ENCODE data around the gene AKT1S1. TPM values are rescaled to one million over a fixed set of nuclear protein-coding genes. Genes with fewer than 3 reads are reported as not detected.

Gene AKT1S1
- total RNA-seq, 1 experiment from 2014 or later, result 64.6 TPM

DNA sequence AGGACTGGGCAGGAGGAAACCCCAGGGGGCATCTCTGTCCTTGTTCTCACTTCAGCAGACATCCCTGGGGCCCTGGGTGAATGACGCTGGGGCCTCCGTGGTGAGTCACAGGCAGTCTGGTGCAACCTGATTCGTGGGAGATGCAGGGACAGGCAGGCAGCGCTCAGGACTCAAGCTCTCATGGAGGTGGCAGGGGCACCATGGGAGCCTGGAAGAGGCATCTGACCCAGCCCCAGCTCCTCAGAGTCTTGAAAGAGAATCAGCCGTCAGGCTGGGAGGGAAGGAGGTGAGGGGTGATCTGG lies 40.2 kb downstream of the AKT1S1 start:
- no peaks in the 10 kb centered on the region for H3K9me3 Mint-ChIP-seq (ENCODE audit: unreplicated experiment)
- H3K36me3 ChIP-seq (ENCODE audit: control insufficient read depth, insufficient read depth, low read length), result peaks cover 4% of the 10 kb centered on the region
- H3K27me3 Mint-ChIP-seq (ENCODE audit: insufficient read depth, unreplicated experiment), result no peaks in the 10 kb centered on the region
- TF ChIP-seq, protein P1, sequence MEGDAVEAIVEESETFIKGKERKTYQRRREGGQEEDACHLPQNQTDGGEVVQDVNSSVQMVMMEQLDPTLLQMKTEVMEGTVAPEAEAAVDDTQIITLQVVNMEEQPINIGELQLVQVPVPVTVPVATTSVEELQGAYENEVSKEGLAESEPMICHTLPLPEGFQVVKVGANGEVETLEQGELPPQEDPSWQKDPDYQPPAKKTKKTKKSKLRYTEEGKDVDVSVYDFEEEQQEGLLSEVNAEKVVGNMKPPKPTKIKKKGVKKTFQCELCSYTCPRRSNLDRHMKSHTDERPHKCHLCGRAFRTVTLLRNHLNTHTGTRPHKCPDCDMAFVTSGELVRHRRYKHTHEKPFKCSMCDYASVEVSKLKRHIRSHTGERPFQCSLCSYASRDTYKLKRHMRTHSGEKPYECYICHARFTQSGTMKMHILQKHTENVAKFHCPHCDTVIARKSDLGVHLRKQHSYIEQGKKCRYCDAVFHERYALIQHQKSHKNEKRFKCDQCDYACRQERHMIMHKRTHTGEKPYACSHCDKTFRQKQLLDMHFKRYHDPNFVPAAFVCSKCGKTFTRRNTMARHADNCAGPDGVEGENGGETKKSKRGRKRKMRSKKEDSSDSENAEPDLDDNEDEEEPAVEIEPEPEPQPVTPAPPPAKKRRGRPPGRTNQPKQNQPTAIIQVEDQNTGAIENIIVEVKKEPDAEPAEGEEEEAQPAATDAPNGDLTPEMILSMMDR (IDR thresholded peaks at IDR 0.05; ENCODE audit: insufficient read depth in 1 of 2, low read depth in 1 of 2, low read length in 1 of 2, severe bottlenecking in 1 of 2, unreplicated experiment in 1 of 2), result no peak
- H3K4me3 ChIP-seq (ENCODE audit: low read depth, low read length), result no peak overlapping the region
- H3K4me3 Mint-ChIP-seq (ENCODE audit: unreplicated experiment), result no peak overlapping the region
- H3K27me3 ChIP-seq (replicated peaks; ENCODE audit: control insufficient read depth, insufficient read depth, low read length), result no peaks in the 10 kb centered on the region
- intact Hi-C loops (cut with micrococcal nuclease; ENCODE audit: unreplicated experiment), result no loop called here
- H3K9me3 ChIP-seq, result no peaks in the 10 kb centered on the region
- no peaks in the 10 kb centered on the region for H3K4me1 Mint-ChIP-seq (ENCODE audit: low read depth, unreplicated experiment)
- ChIA-PET CTCF (no interaction called here), POLR2A (no interaction called here)
- H3K4me1 ChIP-seq, result no peaks in the 10 kb centered on the region
- no peak overlapping the region for H3K27ac Mint-ChIP-seq (ENCODE audit: unreplicated experiment)
- BruUV-seq (replicated peaks), result no TSS peak
- peaks cover 66% of the 10 kb centered on the region for H3K36me3 Mint-ChIP-seq (ENCODE audit: insufficient read depth, unreplicated experiment)
- DNase-seq, result no peak

DNA sequence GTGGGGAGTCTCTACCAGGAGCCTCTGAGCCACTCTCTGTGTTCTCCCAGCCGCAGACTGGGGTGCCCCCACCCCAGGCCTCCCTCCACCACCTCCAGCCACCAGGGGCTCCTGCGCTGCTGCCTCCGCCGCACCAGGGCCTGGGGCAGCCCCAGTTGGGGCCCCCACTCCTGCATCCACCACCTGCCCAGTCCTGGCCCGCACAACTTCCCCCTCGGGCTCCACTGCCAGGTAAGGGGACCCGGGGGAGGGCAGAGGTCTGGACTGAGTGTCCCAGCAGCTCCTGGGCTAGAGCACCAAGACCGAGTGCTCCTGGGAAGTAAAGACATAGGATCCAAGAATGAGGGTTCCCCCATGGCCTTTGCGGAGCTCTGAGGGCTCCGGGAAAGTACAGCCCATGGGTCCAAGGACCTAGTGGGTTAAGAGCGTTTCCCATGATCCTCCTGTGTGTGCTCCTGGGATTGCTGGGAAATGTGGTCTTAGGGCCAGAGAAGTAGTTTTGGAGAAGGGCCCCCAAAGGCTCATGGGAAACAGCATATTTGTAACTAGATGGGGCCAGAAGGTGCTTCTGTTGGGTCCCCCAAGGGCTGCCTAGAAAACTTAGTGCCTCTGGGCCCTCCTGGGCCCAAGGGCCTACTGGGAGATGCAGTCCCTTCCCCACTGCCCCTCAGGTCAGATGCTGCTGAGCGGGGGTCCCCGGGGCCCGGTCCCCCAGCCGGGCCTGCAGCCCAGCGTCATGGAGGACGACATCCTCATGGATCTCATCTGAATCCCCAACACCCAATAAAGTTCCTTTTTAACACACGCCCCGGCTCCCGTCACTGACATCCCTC lies 40.8 kb downstream of the AKT1S1 start:
- no peaks in the 10 kb centered on the region for H3K27me3 ChIP-seq (replicated peaks; ENCODE audit: control insufficient read depth, insufficient read depth, low read length)
- no peak overlapping the region for H3K4me3 Mint-ChIP-seq (ENCODE audit: unreplicated experiment)
- intact Hi-C loops (cut with micrococcal nuclease; ENCODE audit: unreplicated experiment), result no loop called here
- ChIA-PET CTCF (no interaction called here), POLR2A (no interaction called here)
- H3K36me3 ChIP-seq (ENCODE audit: control insufficient read depth, insufficient read depth, low read length), result peaks cover 4% of the 10 kb centered on the region
- H3K27ac Mint-ChIP-seq (ENCODE audit: unreplicated experiment), result no peak overlapping the region
- no peaks in the 10 kb centered on the region for H3K9me3 ChIP-seq
- no peaks in the 10 kb centered on the region for H3K9me3 Mint-ChIP-seq (ENCODE audit: unreplicated experiment)
- peaks cover 68% of the 10 kb centered on the region for H3K36me3 Mint-ChIP-seq (ENCODE audit: insufficient read depth, unreplicated experiment)
- no peak for DNase-seq
- H3K4me3 ChIP-seq (ENCODE audit: low read depth, low read length), result no peak overlapping the region
- H3K4me1 ChIP-seq, result no peaks in the 10 kb centered on the region
- BruUV-seq (replicated peaks), result no TSS peak
- H3K27me3 Mint-ChIP-seq (ENCODE audit: insufficient read depth, unreplicated experiment), result no peaks in the 10 kb centered on the region
- TF ChIP-seq, protein P1 (IDR thresholded peaks at IDR 0.05; ENCODE audit: insufficient read depth in 1 of 2, low read depth in 1 of 2, low read length in 1 of 2, severe bottlenecking in 1 of 2, unreplicated experiment in 1 of 2), result no peak
- H3K4me1 Mint-ChIP-seq (ENCODE audit: low read depth, unreplicated experiment), result no peaks in the 10 kb centered on the region

DNA sequence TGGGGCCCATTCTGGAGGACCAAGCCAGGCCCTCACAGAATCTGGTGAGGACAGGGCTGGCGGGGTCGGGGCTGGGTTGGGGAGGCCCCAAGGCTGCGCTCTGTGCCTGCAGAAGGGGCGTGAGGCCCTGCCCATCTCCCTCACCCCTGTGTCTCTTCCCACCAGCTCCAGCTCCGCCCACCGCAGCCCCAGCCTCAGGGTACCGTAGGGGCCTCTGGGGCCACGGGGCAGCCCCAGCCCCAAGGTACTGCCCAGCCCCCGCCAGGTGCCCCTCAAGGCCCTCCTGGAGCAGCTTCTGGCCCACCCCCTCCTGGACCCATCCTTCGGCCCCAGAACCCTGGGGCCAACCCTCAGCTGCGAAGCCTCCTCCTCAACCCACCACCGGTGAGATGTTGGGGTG lies 41.6 kb downstream of the AKT1S1 start:
- Histone ChIP-seq H3K36me3 (ENCODE audit: control insufficient read depth, insufficient read depth, low read length) (peaks cover 2% of the 10 kb centered on the region), H3K4me1 (no peaks in the 10 kb centered on the region), H3K4me3 (ENCODE audit: low read depth, low read length) (no peak overlapping the region), H3K9me3 (no peaks in the 10 kb centered on the region), H3K27me3 (replicated peaks; ENCODE audit: control insufficient read depth, insufficient read depth, low read length) (no peaks in the 10 kb centered on the region)
- ChIA-PET POLR2A (no interaction called here), CTCF (no interaction called here)
- H3K9me3 Mint-ChIP-seq (ENCODE audit: unreplicated experiment), result no peaks in the 10 kb centered on the region
- H3K27ac Mint-ChIP-seq (ENCODE audit: unreplicated experiment), result no peak overlapping the region
- no peaks in the 10 kb centered on the region for H3K27me3 Mint-ChIP-seq (ENCODE audit: insufficient read depth, unreplicated experiment)
- H3K4me3 Mint-ChIP-seq (ENCODE audit: unreplicated experiment), result no peak overlapping the region
- no TSS peak for BruUV-seq (replicated peaks)
- peaks cover 73% of the 10 kb centered on the region for H3K36me3 Mint-ChIP-seq (ENCODE audit: insufficient read depth, unreplicated experiment)
- TF ChIP-seq, protein P1 (IDR thresholded peaks at IDR 0.05; ENCODE audit: insufficient read depth in 1 of 2, low read depth in 1 of 2, low read length in 1 of 2, severe bottlenecking in 1 of 2, unreplicated experiment in 1 of 2), result no peak
- intact Hi-C loops (cut with micrococcal nuclease; ENCODE audit: unreplicated experiment), result no loop called here
- DNase-seq, result no peak
- no peaks in the 10 kb centered on the region for H3K4me1 Mint-ChIP-seq (ENCODE audit: low read depth, unreplicated experiment)
